GM21360 (cell line): ENCODE results near the gene CKMT2.

Experiments used
- ATAC-seq: cut with Tn5 transposase; IDR thresholded peaks from one replicate; pipeline ENCODE4 v1.9.1; 2021; ENCODE audit warnings: mild to moderate bottlenecking, moderate library complexity; ENCODE audit not compliant: unreplicated experiment

Gene CKMT2

DNA sequence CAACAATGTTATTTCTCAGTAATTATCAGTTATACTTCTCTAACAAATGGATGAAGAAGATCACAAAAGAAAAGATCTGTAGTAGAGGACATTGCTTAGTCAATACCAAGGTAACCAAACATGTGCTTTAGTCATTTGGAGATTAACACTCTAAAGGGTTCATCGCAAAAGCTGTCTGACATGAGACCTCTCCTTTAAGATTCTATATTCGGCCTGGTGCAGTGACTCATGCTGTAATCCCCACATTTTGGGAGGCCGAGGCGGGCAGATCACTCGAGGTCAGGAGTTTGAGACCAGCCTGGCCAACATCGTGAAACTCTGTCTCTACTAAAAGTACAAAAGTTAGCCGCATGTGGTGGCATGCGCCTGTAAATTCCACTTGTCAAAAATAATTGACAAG lies 18.3 kb upstream of the CKMT2 start:
- ATAC-seq, result no peak

DNA sequence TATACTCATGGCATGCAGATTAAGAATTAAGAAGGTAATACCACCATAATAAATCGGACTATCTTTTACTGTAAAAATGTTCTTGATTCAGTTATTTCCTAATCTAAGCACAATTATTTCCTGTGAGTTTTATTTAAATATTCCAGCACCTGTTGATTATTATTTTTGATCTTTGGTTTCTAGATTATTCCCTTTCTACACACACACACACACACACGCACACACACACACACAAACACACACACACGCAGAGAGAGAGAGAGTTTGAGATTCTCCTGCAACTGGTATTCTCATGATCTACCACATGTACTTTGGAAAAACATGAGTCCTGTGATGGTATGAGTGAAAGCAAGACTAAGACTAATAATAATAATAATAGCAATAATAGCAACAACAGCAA lies 17.0 kb upstream of the CKMT2 start:
- no peak for ATAC-seq

GRCh38 chr5:81219389-81219788 lies 13.7 kb upstream of the CKMT2 start:
- no peak for ATAC-seq

GRCh38 chr5:81222285-81222684 lies 10.8 kb upstream of the CKMT2 start:
- ATAC-seq, result no peak

- no peak for ATAC-seq
Observed at GRCh38 chr5:81225463-81225862, 7.7 kb upstream of the CKMT2 start.

DNA sequence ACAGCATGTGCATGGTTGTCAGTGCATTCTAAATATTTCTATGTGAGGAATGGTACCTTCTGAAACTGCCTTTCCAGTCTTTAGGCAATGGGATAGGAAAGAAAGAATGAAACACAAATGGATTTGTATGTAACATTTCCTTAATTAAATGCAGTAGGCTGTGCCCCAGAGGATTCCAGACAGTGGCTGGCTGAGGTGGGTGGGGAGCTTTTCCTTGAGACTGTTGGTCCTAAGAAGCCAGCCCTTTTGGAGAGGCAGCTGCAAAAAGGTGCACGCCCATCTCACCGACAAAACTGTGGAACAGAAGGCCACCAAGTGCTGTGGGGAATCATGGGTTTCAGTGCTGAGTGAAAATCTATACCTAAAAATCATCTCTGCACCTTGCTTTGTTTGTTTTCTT lies 6.8 kb upstream of the CKMT2 start:
- no peak for ATAC-seq

DNA sequence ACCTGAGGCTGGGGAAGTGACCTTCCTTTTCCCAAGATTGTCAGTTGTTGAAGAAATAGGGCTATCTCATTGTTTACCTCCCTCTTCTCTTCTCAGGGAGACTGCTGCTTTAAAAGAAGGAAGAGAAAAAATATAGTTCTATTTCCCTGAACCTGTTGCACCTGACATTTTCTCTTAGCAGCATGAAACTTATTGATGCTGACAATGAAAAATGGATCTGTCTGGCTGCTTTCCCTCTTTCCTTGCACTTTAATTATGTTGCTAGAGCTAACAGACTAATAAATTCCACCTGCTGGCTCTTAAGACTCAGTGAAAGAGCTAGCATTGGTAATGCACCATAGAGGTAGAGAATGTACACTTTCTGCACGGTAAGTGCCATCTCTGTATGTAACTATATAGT lies 6.2 kb upstream of the CKMT2 start:
- no peak for ATAC-seq

DNA sequence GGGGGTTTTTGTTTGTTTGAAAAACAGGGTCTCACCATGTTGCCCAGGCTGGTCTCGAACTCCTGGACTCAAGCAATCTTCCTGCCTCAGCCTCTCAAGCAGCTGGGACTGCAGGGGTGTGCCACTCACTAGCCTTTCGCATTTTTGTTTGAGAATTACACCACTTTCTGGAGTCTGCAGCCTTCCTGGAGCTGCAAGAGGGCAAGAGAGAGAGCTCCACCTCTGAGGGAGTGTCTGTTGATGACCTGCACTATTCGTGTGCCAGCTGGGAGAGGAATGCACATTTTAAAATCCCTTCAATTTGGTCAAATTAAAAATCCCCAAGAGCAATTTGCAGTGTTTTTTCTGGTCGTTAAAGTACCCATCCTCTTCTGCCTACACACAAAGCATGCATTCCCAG lies 5.0 kb upstream of the CKMT2 start:
- no peak for ATAC-seq

DNA sequence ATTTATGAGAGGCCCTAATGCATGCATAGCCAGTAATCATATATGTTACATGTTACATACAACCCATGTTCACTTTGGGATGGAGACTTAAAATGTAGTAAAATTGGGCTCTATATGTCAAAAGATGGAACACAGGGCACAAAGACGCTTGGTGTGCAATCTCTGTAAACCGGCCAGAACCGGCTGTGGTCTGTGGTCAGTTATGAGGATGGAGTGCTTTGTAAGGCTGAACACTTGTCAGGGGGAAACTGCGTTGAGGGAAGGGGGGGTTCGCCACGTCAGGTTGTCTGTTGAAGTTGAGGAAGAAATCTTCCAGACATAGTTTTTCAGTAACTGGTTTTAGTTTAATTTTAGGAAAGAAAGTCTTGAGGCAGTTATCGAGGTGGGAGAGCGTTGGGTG lies 2.7 kb upstream of the CKMT2 start:
- ATAC-seq, result no peak

GRCh38 chr5:81232464-81233079 lies 550 bp upstream of the CKMT2 start:
- no peak for ATAC-seq

DNA sequence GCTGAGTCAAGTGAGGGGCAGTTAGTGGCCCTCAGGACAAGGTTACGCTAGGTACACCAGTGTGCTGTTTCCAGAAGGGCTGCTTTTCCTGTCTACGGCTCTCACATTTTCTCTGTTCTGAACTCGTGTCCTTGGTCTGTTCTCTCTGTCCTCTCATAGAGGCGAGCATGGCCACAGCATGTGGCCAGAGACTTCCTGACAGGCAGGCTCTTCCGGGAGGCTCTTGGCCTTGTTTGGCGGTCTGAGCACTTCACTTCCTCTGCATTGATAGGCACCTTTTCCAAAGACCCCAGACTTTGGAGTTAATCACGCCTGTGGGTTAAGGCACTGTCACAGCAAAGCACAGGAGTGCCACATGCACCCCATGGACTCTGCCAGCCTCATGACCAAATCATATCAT lies 1.2 kb downstream of the CKMT2 start:
- no peak for ATAC-seq

DNA sequence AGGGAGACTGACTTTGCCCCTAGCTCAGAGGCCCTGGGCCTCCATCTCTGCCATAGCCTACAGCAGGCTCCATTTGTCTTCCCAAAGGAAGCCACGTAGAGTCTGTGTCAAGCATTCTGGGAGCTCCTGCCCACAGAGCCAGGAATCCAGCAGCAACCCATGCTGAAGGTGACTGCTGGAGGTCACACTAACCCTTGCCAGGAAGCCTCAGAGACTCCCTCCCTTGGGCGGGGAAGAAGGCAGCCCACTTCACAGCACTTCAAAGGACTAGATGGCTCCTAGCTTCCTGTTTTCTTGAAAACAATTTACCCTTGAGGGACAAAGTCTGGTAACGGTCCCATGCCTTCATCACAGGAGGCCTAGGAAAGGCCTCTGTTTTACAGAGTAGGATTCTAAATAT lies 1.7 kb downstream of the CKMT2 start:
- no peak for ATAC-seq

DNA sequence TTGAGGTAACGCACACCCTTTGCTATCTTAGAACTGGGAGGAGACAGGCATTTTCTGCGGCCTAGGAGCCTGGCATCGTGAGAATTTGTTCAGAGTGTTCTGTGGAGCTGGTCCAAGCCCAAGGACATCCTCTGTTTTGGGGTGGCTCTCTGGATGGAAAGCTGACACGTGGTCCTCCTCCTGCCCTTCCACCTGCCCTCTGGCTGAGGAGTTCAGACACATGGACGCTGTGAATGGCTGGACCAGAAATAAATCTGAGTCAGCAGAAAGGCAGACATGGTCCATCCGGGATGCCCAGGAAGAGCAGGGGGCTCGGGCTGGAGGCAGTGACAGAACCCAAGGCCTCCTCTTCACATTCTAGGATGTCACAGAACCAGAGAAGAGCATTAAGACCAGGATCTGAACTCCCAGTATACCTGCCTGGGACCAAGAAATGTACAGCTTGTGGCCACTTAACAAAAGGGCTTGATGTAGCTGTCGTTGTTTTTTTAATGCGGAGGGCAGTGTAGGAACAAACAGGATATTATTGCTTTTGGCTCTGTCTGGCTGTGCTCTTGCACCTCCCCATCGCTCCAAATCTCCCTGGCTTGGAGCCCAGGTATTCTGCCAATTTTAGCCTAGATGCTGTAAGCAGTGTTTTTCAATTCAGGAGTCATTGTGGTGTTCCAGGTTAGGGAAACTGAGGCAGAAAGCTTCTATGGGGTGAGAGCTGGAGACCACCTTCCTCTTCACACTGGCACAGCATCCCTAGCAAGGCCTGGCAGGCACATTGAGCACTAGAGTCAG lies 2.4 kb downstream of the CKMT2 start:
- ATAC-seq, result no peak

DNA sequence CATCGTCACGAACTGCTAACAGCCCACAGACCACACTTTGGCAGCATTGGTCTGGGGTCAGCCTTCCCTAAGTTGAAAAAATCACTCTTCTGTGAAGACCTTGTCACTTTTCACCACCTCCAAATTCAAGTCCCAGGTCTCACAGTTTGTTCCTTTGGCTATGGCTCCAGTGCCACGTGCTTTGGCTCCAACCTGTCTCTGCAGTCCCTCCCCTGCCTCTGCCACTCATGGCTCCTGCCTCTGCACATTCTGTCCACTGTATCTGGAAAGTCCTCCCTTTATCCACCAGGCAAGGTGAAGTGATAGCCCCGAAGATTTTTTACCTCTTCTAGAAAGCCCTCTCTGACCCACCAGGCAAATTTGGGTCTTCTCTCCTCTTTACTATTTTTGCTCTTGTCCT lies 5.3 kb downstream of the CKMT2 start:
- ATAC-seq, result no peak

- ATAC-seq, result no peak
Observed at GRCh38 chr5:81239613-81240012, 6.5 kb downstream of the CKMT2 start.

DNA sequence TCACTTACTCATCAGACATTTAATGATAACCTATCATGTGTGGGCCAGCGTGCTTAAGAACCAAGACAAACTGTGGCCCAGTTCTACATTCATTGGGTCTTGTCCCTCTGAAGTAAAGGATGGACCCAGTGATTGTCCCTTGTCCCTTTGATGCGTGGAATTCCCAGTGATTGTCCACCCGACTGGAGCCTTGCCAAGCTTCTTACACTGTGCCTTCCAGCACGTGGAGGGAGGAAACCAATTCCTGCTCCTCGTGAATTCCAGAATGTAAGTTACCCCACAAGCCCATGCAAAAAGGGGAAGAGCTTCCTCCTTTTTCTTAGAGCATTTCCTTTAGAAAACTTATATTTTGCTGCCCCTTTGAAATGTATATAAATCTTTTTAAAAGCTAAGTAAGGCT lies 7.9 kb downstream of the CKMT2 start:
- ATAC-seq, result no peak

DNA sequence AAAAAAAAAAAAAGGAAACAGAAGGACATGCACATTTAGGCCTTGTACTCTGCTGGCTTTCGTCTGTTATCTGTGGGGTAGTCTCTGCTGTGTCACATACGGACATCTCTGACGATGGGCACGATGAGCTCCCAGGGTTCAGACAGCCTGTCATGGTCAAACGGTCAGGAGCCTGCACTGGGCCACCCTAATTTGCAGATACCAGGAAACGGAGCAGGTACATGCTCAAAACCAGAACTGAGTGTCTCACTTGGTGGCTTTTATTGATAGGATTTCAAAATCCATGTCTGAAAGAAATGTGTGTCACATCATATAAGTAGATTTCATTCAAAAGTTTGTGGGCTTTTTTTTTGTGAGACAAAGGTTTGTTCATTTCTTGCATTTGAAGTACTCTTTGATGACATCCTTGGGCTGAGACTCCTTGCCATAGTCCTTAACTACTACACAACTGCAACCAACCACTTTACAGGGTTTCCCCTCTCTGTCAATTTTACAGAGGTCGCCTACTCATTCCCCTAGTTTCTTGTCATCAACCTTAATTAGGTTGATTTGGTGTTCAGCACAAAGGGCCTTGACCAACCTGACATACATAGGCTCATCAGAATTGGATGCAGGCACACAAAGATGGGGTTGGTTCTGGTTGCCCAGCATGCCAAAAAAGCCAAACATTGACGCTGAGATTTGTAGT lies 9.0 kb downstream of the CKMT2 start:
- no peak for ATAC-seq

DNA sequence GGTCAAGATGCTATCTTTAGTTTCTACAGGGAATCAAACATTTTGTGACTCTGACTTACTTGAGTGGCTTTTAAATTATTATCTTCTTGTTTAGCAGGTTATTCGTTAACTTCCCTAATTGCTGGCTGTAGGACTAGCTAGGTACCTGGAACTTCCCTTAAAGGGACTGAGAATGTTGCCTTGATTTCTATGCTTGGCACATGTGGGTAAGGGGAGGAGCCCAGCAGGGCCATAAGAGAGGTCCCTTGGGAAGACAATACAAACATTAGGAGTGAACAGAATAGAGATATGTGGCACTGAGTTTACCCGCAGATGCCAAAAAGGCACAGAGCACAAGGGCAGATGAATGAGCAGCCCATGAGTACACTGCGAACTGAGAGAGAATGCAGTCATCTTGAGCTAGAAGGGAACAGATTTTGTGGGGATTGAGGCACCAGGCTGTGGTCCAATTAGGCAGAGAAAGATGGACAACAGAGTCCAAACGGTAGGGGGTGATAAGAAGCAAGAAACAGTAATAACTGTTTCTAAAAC lies 9.8 kb downstream of the CKMT2 start:
- ATAC-seq, result no peak

- no peak for ATAC-seq
Observed at GRCh38 chr5:81244451-81244850, 11.3 kb downstream of the CKMT2 start.

GRCh38 chr5:81245871-81246235 lies 12.7 kb downstream of the CKMT2 start:
- ATAC-seq, result no peak

DNA sequence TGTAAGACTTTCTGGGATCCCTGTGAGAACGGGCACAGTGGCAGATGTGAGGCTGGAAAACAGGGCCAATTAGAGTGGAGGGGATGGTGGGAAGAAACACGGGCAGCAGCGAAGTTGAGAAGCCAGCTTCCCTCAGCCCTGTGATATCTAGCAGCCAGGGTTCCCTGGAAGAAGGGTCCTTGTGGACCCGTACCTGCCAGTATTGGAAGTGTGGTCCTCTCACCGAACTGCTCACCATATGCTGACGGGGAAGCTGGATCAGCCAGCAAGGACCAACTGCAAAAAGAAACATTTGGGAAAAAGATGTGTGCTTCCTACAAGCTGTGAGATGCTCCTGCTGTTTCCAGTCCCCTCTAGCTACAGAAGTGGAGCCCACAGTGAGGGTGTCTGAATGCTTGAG lies 13.6 kb downstream of the CKMT2 start:
- ATAC-seq, result no peak

DNA sequence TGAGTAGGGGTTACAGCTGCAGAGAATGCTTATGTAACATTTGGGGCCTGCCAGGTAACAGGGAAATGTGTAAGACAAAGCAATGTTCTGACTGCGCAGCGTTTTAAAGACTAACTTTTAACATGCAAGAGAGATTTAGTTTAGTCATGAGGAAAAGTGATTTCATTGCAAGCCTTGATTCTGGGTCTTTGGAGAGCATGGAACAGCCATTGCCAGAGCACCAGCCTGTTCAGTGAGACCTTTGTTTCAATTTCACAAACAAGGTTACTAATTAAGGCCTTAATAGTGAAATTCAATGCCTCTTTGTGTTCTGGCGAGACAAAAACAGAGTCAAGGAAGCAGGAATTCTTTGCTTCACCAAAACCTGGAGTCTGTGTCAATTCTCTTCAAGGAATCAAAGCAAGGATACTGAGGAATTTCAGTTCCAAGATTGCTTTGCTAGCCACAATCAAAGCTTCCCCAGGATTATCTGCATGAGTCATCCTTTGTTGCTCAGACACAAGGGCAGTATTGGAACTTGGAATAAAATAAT lies 14.4 kb downstream of the CKMT2 start:
- no peak for ATAC-seq
